HG03103 (cell line): ENCODE data around the gene DAAM2.

ENCODE experiments used
- ATAC-seq: cut with Tn5 transposase; IDR thresholded peaks from one replicate; pipeline ENCODE4 v1.9.1; 2021; ENCODE audit warnings: low read depth; ENCODE audit not compliant: unreplicated experiment

Gene DAAM2

DNA sequence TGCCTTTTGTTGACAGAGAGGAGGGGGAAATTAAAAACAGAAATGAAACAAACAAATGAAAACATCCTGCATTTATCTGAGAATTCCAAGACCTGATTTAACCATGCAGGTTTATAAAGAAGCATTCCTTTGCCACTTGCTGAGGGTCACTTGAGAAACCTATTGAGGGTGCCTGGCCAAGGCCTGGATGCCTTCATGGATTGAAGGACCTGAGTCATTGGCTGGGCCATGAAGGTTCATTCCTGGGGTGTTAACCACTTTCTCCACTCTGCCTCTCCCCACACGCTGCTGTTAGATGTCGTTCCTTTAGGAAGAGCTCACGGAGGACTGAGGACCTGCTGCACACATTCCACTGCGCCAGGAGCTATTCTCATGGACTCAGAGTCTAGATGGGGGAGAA is 49.7 kb downstream of the DAAM2 start:
- no peak for ATAC-seq

- no peak for ATAC-seq
Measured at GRCh38 chr6:39843305-39844020, 51.3 kb downstream of the DAAM2 start.

DNA sequence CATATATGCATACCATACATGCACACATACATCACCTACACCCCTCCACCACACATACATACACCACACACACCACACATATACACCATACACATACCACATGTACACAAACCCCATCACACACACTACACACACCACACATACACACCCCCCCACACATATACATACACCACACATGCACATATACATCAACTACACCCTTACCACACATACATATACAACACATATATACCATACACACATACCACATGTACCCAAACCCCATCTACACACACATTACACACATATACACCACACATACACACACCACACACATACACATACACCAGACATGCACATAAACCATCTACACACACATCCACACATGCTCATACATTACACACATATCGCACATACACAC is 52.7 kb downstream of the DAAM2 start:
- ATAC-seq, result no peak

- no peak for ATAC-seq
Measured at GRCh38 chr6:39847221-39847620, 55.0 kb downstream of the DAAM2 start.

GRCh38 chr6:39848171-39848570 is 56.0 kb downstream of the DAAM2 start:
- ATAC-seq, result no peak

DNA sequence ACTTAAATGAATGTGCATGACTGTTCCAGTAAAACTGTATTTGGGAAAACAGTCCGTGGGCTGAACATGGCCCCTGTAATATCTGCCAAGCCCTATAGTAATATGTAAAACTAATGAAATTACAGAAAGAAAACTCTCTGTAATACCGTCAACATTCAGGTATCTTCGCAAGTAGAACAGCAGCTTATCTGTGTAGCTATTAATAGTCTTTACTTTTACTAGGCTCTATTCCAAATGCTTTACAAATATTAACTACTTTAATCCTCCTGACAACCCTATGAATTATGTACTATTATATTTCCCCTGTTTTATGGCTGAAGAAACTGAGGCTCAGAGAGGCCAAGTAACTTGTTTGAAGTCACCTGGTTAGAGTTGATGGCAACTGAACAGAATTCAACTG is 57.1 kb downstream of the DAAM2 start:
- no peak for ATAC-seq

GRCh38 chr6:39849764-39850163 is 57.6 kb downstream of the DAAM2 start:
- no peak for ATAC-seq

DNA sequence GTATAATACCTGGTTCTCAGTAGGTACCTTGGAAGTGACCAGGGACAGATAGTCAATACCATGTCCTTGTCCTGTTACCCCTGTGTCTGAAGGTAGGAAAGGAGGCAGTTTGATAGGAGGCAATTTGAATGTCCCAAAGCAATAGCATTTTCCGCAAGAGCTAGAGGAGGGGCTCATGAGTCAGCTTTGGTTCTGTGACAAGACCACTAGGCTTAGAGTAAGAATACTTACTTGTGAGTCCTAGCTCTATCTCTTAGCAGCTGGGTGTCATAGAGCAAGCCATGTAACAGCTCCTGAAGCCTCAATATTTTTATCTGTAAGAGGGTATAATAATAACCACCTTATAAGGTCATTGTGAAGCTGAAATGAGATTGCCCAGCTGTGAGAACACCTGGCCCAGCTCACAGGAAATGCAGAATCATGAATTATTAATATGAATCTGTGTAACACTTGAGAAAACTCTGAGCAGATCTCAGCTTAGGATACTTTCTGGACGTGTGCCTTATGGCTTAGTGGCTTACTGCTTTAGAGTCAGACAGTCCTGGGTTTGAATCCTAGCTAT is 58.6 kb downstream of the DAAM2 start:
- ATAC-seq, result no peak

DNA sequence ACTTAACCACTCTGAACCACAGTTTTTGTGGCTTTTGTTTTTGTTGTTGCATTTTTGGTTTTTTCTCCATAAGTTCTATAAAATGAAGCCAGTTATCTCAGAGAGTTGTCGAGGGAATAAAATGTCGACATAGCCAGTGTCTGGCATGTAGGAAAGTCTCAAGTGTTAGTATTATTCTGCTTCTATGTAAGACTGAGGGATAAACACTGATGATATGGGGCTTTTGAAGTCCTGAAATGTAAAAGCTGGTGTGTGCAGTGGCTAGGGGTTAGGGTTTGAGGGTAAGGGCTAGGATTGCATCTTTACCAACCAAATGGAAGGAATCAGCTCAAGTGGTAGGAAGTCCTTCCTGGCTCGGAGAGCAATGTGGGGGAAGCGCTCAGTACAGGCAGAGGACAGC is 59.2 kb downstream of the DAAM2 start:
- no peak for ATAC-seq

DNA sequence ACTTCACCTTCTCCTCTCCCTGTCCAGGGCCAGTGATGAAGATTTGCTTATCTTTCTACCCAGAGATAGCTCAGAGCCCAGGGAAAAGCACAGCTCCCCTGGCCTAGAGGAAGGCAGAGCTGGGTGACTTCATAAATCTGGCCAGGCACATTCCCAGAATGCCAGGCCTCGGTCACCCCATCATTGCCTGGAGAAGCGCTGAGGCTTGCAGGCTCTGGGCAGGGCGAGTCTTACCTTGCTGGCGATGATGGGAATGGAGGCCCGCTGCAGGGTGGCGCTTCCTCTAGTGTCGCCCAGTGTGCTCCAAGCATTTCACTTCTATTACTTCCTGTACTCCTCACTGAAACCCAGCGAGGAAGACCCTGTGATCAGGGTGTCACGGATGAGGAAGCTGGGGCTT is 60.1 kb downstream of the DAAM2 start:
- ATAC-seq, result no peak

DNA sequence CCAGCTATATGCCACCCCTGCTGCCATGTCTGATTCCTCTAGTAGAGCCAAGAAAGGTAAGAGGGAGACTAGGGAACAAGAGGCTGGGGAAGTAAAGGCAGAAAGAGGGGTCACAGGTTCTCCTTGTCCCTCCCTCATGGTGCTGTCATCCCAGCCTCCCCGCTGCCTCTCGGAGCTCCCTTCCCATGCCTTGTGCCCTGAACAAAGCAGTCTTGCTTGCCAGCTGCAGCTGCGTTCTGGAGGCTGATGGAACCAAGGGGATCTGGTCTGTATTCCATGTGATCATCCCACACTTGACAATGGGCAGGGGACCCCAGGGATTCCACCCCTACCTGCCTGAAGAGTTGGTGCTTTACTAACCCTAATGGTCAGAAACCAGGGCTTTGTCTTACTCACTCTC is 61.4 kb downstream of the DAAM2 start:
- ATAC-seq, result no peak

GRCh38 chr6:39855356-39855995 is 63.3 kb downstream of the DAAM2 start:
- no peak for ATAC-seq

- no peak for ATAC-seq
Measured at GRCh38 chr6:39859025-39859424, 66.8 kb downstream of the DAAM2 start.

GRCh38 chr6:39861663-39862062 is 69.5 kb downstream of the DAAM2 start:
- no peak for ATAC-seq

DNA sequence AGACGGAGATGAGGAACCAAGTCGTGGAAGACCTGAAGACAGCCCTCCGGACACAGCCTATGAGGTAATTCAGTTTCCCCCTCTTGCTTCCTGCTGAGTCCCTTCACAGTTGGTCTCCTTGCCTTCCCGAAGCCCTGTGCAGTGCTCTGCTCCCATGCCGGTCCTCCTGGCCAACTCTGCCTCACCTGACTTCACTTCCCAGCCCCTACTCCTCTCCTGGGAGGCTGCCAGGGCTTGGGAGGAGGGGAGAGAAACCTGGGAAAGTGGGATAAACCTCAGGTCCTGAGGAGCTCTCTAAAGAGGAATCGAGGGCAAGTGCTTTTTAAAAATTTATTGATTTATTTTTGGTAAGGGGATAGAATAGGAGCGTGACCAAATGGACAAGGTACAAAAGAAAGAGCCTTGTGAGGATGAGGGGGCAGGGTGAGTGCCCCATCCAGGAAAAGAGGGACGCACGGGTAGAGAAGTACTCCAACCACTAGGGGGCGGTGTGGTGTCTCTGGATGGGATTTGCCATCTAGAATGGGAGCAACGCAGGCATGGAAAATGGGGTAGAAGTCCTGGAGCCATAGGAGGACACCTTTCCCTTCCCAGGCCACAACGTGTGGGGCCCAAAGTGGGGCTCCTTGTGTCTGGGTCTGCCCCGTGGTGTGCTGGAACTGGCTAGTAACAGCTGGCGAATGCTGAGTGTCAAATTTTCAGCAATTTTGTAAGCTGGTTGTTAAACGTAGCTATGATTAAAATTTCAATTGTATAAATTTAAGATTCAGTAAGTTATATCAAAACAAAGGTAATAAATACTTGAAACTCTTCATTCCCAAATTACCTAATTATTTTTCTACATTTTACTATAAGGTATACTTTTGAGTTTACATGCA is 73.1 kb downstream of the DAAM2 start:
- no peak for ATAC-seq

DNA sequence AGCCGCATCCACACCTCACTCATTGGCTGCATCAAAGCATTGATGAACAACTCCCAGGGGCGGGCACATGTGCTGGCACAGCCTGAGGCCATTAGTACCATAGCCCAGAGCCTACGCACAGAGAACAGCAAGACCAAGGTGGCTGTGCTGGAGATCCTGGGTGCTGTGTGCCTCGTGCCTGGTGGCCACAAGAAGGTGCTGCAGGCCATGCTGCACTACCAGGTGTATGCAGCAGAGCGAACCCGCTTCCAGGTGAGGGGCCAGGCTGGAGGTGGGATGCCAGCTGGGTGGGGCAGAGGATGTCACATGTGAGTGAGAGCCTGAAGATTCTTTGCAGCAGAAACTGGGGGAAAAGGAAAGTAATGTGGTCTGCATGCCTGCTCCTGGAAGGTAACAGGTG is 75.4 kb downstream of the DAAM2 start:
- ATAC-seq, result no peak

- no peak for ATAC-seq
Measured at GRCh38 chr6:39870950-39871349, 78.8 kb downstream of the DAAM2 start.

DNA sequence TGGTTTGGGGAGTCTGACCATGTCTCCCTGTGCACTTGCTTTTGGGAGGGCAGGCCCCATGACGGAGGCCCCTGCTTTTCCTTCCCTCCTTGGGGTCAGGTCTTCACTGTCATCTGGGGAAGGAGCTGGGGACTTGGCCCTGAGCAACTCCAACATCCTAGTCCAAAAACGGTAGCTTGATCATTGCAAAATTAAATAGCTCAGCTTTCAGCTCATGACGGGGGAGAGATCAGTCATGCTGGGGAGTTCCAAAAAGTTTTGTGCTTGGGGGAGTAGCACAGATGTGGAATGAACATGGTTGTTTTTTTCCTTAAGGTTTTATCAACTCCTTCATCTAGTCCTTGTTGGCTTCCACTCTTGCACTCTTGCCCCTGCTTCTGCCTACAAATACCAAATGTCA is 81.3 kb downstream of the DAAM2 start:
- ATAC-seq, result no peak

DNA sequence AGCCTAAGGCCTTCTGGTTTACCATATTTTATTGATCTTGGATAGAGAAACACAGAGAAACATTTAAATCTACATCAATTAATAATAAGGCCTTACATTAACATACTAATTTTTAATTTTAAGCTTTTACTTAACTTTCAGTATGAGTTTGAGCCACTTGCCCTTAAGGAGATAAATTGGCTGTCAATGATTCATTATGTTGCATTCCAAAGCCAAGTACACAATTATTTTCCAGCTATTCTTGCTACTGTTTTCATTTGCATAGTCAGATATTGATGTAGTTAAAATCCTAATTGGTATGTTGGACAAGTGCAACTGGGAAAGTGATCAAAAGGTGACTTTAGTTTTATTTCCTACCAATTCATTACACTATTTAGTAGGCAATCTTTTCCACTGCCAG is 83.9 kb downstream of the DAAM2 start:
- ATAC-seq, result no peak

- no peak for ATAC-seq
Measured at GRCh38 chr6:39876826-39877225, 84.7 kb downstream of the DAAM2 start.

- no peak for ATAC-seq
Measured at GRCh38 chr6:39879535-39879934, 87.4 kb downstream of the DAAM2 start.
